H1 (cell line): ENCODE data around the gene VAV2. TPM values are rescaled to one million over a fixed set of nuclear protein-coding genes. Genes with fewer than 3 reads are reported as not detected.

Source experiments
- BRCA1 ChIP-seq: IDR thresholded peaks from 2 replicates; pipeline ENCODE4 v1.6.1; 2012; ENCODE audit warnings: low read depth, low read length, improper control_type of control experiment
- JUND ChIP-seq: IDR thresholded peaks from 2 replicates; pipeline ENCODE4 v1.6.1; 2011; ENCODE audit warnings: mild to moderate bottlenecking, improper control_type of control experiment, low read length
- SP4 ChIP-seq: IDR thresholded peaks from 2 replicates; pipeline ENCODE4 v1.6.1; 2012; ENCODE audit warnings: low read length, inconsistent platforms
- TCF12 ChIP-seq: IDR thresholded peaks from 2 replicates; pipeline ENCODE4 v1.6.1; 2011; ENCODE audit warnings: low read depth, mild to moderate bottlenecking, low read length
- YY1 ChIP-seq: IDR thresholded peaks from 2 replicates; pipeline ENCODE4 v1.6.1; 2011; ENCODE audit warnings: low read depth, mild to moderate bottlenecking, low read length
- polyA plus RNA-seq, 7 experiments: library from polyadenylated mRNA; depleted of rRNA in 3 of 7; stranded (reverse) in 5 of 7; unstranded in 2 of 7; fragments of >200 nt in 5 of 7; fragments of 200-250 nt in 2 of 7; gene quantifications; 1 replicate in 5 of 7; 2 replicates in 1 of 7; 4 replicates in 1 of 7; pipeline versions ENCODE4 v1.2.1 to v1.2.3, GENCODE V29; 2011 to 2013; ENCODE audit warnings: missing spikeins in 2 of 7, mixed read lengths in 2 of 7
- total RNA-seq: library from RNA; stranded (reverse); fragmentation: NEBNext Ultra II Directional; extraction: Animal tissue kit (Norgen Biotek cat#: 25700); gene quantifications from 2 replicates; pipeline ENCODE4 v1.2.1, GENCODE V29; 2021
- TF ChIP-seq, protein P1 (sequence below), 3 experiments: IDR thresholded peaks; 1 replicate in 2 of 3; 2 replicates in 1 of 3; pipeline versions ENCODE4 v1.5.1 to v1.6.1; 2011; ENCODE audit warnings: low read length in 3 of 3, mild to moderate bottlenecking in 3 of 3, inconsistent platforms in 2 of 3, low read depth in 1 of 3, moderate library complexity in 1 of 3; ENCODE audit not compliant: insufficient read depth in 1 of 3; ENCODE audit errors: control extremely low read depth in 1 of 3

Gene VAV2
- total and polyA plus RNA-seq, 2 of the 8 experiments (the other 6 are each of a cell fraction or from before 2014, with no cell fraction given) = 13.6 to 37.6 TPM

GRCh38 chr9:134026981-134027380, 34.9 kb upstream of the VAV2 start (continued):
- TF ChIP-seq, protein P1, sequence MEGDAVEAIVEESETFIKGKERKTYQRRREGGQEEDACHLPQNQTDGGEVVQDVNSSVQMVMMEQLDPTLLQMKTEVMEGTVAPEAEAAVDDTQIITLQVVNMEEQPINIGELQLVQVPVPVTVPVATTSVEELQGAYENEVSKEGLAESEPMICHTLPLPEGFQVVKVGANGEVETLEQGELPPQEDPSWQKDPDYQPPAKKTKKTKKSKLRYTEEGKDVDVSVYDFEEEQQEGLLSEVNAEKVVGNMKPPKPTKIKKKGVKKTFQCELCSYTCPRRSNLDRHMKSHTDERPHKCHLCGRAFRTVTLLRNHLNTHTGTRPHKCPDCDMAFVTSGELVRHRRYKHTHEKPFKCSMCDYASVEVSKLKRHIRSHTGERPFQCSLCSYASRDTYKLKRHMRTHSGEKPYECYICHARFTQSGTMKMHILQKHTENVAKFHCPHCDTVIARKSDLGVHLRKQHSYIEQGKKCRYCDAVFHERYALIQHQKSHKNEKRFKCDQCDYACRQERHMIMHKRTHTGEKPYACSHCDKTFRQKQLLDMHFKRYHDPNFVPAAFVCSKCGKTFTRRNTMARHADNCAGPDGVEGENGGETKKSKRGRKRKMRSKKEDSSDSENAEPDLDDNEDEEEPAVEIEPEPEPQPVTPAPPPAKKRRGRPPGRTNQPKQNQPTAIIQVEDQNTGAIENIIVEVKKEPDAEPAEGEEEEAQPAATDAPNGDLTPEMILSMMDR (IDR thresholded peaks at IDR 0.05; ENCODE audit: control extremely low read depth in 1 of 3, insufficient read depth in 1 of 3, low read depth in 1 of 3, low read length in 3 of 3) = no peak
- TF ChIP-seq BRCA1 = no peak
- TF ChIP-seq YY1 = no peak
- no peak for TF ChIP-seq TCF12
- no peak for TF ChIP-seq JUND
- no peak for TF ChIP-seq SP4
